Heart right ventricle (tissue), 16 donors: ENCODE measurements around the gene SUGCT. TPM values are rescaled to one million over a fixed set of nuclear protein-coding genes. Genes with fewer than 3 reads are reported as not detected.

ENCODE experiments used
- ATAC-seq, 8 donors: fragments of 200-7000 bp; cut with Tn5 transposase; one replicate each; pipeline ENCODE4 v1.9.1; 2020; ENCODE audit warnings: mild to moderate bottlenecking in 8 of 8, moderate library complexity in 8 of 8, moderate number of reproducible peaks in 1 of 8
- DNase-seq, 2 donors: peaks; one replicate each; pipeline ENCODE4 v3.0.0-alpha.2; 2020
- H3K27ac ChIP-seq, 10 donors: fragments of 200-600 bp; sonication (generic) in 2 of 10; one replicate each; pipeline versions ENCODE4 v1.5.0 to v1.8.0; 2020 to 2022; ENCODE audit warnings: mild to moderate bottlenecking in 3 of 10
- H3K27me3 ChIP-seq, 7 donors: fragments of 200-600 bp; one replicate each; pipeline ENCODE4 v1.8.0; 2021 to 2022; ENCODE audit warnings: mild to moderate bottlenecking in 2 of 7
- H3K36me3 ChIP-seq, 9 donors: fragments of 200-600 bp; sonication (generic) in 1 of 9; one replicate each; pipeline versions ENCODE4 v1.5.0 to v1.8.0; 2020 to 2022; ENCODE audit warnings: mild to moderate bottlenecking in 2 of 9
- H3K4me1 ChIP-seq, 9 donors: fragments of 200-600 bp; sonication (generic) in 1 of 9; one replicate each; pipeline versions ENCODE4 v1.5.0 to v1.8.0; 2020 to 2022; ENCODE audit warnings: mild to moderate bottlenecking in 4 of 9
- H3K4me3 ChIP-seq, 10 donors: fragments of 200-600 bp; sonication (generic) in 2 of 10; one replicate each; pipeline versions ENCODE4 v1.5.0 to v1.8.0; 2020 to 2022; ENCODE audit warnings: mild to moderate bottlenecking in 7 of 10, moderate library complexity in 2 of 10
- H3K9me3 ChIP-seq, 11 donors: fragments of 200-600 bp in 10 of 11; sonication (generic) in 2 of 11; one replicate each; pipeline versions ENCODE4 v1.5.0 to v1.8.0; 2013 to 2022; ENCODE audit warnings: mild to moderate bottlenecking in 2 of 11, control low read depth in 1 of 11, moderate library complexity in 1 of 11
- CTCF ChIP-seq, 9 donors: fragments of 200-600 bp; sonication (generic) in 2 of 9; IDR thresholded peaks; one replicate each; pipeline versions ENCODE4 v1.5.0 to v1.8.0; 2021 to 2022; ENCODE audit warnings: antibody characterized with exemption in 9 of 9, mild to moderate bottlenecking in 5 of 9, moderate library complexity in 1 of 9
- WGBS, 2 donors: extraction: QIAGEN DNeasy Blood & Tissue Kit; methylation state at CpG; one replicate each; pipeline ENCODE4 v1.1.7; 2013; ENCODE audit warnings: inconsistent platforms in 1 of 2; 5-methylcytosine and 5-hydroxymethylcytosine counted together
- intact Hi-C, 10 donors: fragments of 100-400 bp; cut with DNase I; formaldehyde crosslinking; loops; one replicate each; pipeline versions ENCODE4 v1.11.1 to v1.14.2; 2022
- polyA plus RNA-seq, 2 donors: library from polyadenylated mRNA; stranded (reverse); fragments of 200-250 nt; gene quantifications; one replicate each; pipeline ENCODE4 v1.2.3, GENCODE V29; 2013
- total RNA-seq, 10 donors: library from RNA; stranded (reverse); fragmentation: NEBNext Ultra II Directional in 3 of 10; extraction: Animal tissue kit (Norgen Biotek cat#: 25700) in 3 of 10; gene quantifications; one replicate each; pipeline versions ENCODE4 v1.2.1 to v1.2.4, GENCODE V29; 2021 to 2023
- donor health status: Arrhythmogenic right ventricular cardiomyopathy.
- donor health status: ischemic (EF 13 %, LVEDD 7.1; RV severe dilation, severe dysfunction).
- donor health status: healthy with polysubstance abuse.
- donor health status: DM: no; HTN: yes; CAD: no.
- donor health status: DM: no; HTN: no; CAD: no.
- donor health status: ischemic (EF 25% LVEDD 6.9; RV normal size, moderate dysfunction).
- donor health status: ischemic (EF 25% LVEDD 5.7; RV mildly dilated, moderate dysfunction).
- donor health status: healthy.
- donor health status: DM: yes; HTN: yes; CAD: no.
- donor health status: Ischemic cardiomyopathy.
- donor health status: ischemic (EF 35%, LVEDD 5.7; RV mildly dilated, moderate dysfunction).
- donor health status: nonischemic (EF 11% LVEDD 7.7; RV severe dilation, severe dysfunction).
- donor health status: DM: yes; HTN: yes; CAD: no.
- donor health status: PGD.
- donor health status: ischemic (EF 29% LVEDD 5.4; RV normal size, mild dysfunction).
- donor health status: nonischemic (EF 23%, LVEDD 6.1; RV moderate dilation, normal function).

Gene SUGCT
- total and polyA plus RNA-seq, 12 donors = 1.2 to 8.1 (median 6.1) TPM

DNA sequence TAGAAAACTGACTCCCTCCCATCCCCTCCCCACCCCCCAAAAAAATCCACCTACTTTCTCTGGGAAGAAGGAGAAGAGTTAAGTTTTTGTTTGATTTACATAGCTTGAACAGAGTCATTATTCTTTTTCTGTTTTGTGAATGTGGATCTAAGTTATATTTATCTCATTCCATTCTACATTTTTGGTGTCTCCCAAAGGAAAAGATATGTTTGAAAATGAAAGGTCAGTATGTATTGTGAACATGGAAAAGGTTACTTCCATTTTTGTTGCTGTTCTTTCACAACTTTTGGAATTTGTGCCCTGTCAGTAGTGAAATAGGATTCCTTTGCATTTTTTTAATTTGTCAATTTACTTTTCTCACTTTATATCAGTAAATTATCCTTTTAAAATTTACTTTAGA, 547.9 kb downstream of the SUGCT start:
- H3K4me1 ChIP-seq = no peaks in the 10 kb centered on the region
- intact Hi-C loops = no loop called here
- DNase-seq = no peak
- ATAC-seq = no peak
- H3K4me3 ChIP-seq = no peak overlapping the region
- no peak for TF ChIP-seq CTCF (IDR thresholded peaks at IDR 0.05)
- H3K27ac ChIP-seq = no peak overlapping the region
- H3K27me3 ChIP-seq = no peaks in the 10 kb centered on the region
- H3K36me3 ChIP-seq = no peaks in the 10 kb centered on the region
- peaks cover 0 to 7% (median 0%) of the 10 kb centered on the region in 11 donors for H3K9me3 ChIP-seq

GRCh38 chr7:40694026-40694809, 559.4 kb downstream of the SUGCT start:
- no peak for DNase-seq
- Histone ChIP-seq H3K36me3 (no peaks in the 10 kb centered on the region), H3K27me3 (no peaks in the 10 kb centered on the region), H3K4me3 (no peak overlapping the region), H3K9me3 (no peaks in the 10 kb centered on the region), H3K4me1 (no peaks in the 10 kb centered on the region), H3K27ac (no peak overlapping the region)
- ATAC-seq = no peak
- intact Hi-C loops = no loop called here
- WGBS, 2 donors = 75 to 87% methylated on average over 6 of the region's 6 CpGs
- no peak for TF ChIP-seq CTCF (IDR thresholded peaks at IDR 0.05)

GRCh38 chr7:40694991-40695390, 560.2 kb downstream of the SUGCT start:
- H3K4me3 ChIP-seq = no peak overlapping the region
- H3K27ac ChIP-seq = no peak overlapping the region
- no peak for DNase-seq
- TF ChIP-seq CTCF (IDR thresholded peaks at IDR 0.05) = no peak
- 96% methylated on average over 3 of the region's 3 CpGs for WGBS, 2 donors
- no peaks in the 10 kb centered on the region for H3K9me3 ChIP-seq
- ATAC-seq = no peak
- no peaks in the 10 kb centered on the region for H3K36me3 ChIP-seq
- no peaks in the 10 kb centered on the region for H3K27me3 ChIP-seq
- no peaks in the 10 kb centered on the region for H3K4me1 ChIP-seq
- intact Hi-C loops = no loop called here

GRCh38 chr7:40697653-40698052, 562.8 kb downstream of the SUGCT start:
- H3K27me3 ChIP-seq = no peaks in the 10 kb centered on the region
- no peak overlapping the region for H3K4me3 ChIP-seq
- no peak overlapping the region for H3K27ac ChIP-seq
- TF ChIP-seq CTCF (IDR thresholded peaks at IDR 0.05) = no peak
- H3K4me1 ChIP-seq = no peaks in the 10 kb centered on the region
- H3K36me3 ChIP-seq = no peaks in the 10 kb centered on the region
- H3K9me3 ChIP-seq = no peaks in the 10 kb centered on the region
- DNase-seq = no peak
- intact Hi-C loops = no loop called here
- no peak for ATAC-seq
- WGBS, 2 donors = 93 to 97% methylated on average over 4 of the region's 4 CpGs
